HG02623 (cell line): Measurements from ENCODE around the gene KPTN.

Experiments used
- ATAC-seq: cut with Tn5 transposase; IDR thresholded peaks from one replicate; pipeline ENCODE4 v1.9.1; 2021; ENCODE audit warnings: moderate library complexity; ENCODE audit not compliant: unreplicated experiment

Gene KPTN

GRCh38 chr19:47470447-47471195 is 13.4 kb downstream of the KPTN start:
- ATAC-seq, result no peak

GRCh38 chr19:47469719-47470118 is 14.3 kb downstream of the KPTN start:
- no peak for ATAC-seq

- ATAC-seq, result no peak
Observed at GRCh38 chr19:47469363-47469700, 14.7 kb downstream of the KPTN start.

- no peak for ATAC-seq
Observed at GRCh38 chr19:47467914-47468313, 16.1 kb downstream of the KPTN start.

- ATAC-seq, result no peak
Observed at GRCh38 chr19:47465957-47466356, 18.1 kb downstream of the KPTN start.

DNA sequence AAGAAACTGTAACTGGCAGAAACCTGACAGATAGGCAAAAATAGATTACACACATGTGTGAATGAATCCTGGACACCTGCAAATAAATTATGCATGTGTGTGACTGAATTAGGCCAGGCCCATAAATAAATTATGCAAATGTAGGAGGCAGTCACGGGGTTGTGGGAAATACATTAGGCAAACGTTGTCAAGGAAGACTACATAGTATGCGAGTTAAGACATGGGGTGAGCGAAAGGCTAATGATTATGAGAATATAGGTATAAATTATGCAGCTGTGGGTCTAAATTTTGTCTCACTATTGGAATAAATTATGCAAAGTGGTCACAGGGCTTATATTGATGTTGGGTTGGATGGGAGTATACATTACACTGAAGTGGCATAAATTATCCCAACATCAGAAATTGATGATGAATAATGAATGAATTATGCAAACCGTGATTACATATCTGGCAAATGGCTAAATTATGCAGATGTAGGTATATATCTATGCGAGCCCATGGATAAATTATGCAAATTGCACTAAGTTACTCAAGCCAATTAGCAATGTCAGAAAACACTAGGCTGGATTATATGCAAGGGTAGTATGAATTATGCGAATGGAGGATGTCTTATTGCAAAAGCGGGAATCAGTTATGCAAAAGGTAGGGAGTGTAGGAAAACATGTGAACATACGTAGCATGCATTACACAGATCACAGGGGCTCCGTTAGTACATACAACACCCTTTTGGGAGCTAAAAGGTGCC is 19.2 kb downstream of the KPTN start:
- no peak for ATAC-seq

DNA sequence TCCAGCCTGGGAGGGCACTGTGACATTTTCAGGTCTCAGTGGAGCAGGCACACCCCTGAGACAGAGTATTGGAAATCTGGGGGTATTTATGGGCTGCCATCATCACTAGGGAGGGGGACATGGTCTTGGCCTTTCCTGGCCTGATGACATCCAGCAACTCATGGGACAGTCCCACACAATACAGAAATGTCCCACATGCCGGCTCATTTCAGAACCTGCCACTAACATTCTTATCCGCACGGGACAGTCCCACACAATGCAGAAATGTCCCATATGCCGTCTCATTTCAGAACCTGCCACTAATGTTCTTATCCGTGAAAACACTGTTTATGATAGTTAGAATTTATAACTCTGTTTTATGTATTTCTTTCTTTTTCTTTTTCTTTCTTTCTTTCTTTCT is 22.1 kb downstream of the KPTN start:
- no peak for ATAC-seq

- no peak for ATAC-seq
Observed at GRCh38 chr19:47459477-47459876, 24.5 kb downstream of the KPTN start.

DNA sequence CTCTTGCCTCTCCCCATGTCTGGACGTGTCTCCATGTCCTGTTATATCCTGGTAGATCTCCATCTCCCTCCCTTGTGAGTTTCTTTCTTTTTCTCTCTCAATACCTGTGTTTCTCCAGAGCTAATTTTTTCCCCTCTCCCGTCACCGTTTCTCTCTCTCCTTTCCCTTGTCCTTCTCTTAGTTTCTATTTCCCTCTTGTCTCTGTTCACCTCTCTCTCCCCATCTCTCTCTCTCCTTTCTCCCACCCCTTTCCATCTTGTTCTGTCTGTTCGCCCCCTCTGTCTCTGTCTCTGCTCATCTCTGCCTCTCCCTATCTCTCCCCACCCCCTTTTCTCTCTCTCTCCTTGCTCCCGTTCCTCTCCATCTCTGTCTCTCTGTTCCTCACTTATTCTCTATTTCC is 25.3 kb downstream of the KPTN start:
- no peak for ATAC-seq

DNA sequence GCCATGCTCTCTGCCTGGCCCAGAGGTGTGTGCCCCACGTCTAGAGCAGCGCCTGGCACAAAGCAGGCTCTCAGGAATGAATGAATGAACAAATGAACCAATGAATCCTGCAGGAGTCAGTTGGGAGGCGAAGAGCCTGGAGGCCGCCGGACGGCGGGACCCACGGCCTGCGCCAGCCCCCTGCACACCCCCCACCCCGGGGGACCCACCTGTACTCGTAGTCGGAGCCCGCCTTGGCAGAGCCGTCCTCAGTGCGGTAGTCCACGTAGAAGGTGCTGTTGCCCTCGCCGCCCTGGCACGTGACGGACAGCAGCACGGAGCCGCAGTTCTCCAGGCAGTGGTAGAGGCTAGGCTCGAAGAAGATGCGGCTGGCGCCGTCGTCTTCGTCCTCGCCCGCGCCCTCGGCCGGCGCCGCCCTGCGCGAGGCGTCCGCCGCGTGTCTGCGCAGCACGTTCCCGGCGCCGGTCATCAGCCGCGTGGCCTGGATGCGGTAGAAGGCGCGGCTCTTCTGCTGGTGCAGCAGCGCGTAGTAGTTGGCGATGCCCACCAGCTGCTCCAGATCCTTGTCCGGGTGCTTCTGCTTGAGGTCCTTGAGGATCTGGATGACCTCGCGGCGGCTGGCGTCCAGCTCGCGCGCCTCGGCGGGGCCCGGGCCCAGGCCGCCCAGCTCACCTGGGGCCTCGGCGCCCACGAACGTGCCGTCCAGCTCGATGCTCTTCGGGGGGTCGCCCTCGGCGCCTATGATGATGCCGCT is 27.1 kb downstream of the KPTN start:
- ATAC-seq, result no peak

DNA sequence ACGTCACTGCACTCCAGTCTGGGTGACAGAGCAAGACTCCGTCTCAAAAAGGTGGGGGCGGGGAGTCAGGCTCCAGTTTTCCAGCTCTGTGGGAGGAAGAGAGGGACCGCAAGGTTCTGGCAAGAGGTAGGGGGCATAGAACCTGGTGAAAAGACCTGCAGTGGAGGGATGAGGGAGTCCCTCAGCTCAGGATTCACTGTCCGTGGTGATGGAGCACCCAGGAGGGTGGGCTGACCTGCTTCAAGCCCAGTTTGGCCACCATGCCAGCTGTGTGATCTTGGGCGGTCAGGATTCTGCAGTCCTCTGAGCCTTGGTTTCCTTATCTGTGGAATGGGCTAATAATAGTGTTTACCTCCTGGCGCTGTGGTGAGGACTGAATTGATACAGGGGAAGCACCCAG is 33.5 kb downstream of the KPTN start:
- no peak for ATAC-seq

DNA sequence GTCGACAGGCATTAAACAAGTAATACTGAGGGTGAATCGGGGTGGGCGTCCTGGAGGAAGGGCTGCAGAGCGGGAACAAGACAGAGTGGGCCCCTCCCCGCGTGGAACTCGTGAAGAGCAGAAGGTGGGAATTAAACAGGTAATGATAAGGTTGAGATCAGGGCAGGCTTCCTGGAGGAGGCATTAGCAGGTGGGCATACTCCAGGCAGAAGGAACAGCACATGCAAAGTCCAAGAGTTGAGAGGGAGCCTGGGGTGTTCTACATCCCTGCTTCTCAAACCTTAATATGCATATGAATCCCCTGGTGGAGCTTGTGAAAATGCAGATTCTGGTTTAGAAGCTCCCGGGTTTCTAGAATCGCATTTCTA is 35.7 kb downstream of the KPTN start:
- ATAC-seq, result no peak

DNA sequence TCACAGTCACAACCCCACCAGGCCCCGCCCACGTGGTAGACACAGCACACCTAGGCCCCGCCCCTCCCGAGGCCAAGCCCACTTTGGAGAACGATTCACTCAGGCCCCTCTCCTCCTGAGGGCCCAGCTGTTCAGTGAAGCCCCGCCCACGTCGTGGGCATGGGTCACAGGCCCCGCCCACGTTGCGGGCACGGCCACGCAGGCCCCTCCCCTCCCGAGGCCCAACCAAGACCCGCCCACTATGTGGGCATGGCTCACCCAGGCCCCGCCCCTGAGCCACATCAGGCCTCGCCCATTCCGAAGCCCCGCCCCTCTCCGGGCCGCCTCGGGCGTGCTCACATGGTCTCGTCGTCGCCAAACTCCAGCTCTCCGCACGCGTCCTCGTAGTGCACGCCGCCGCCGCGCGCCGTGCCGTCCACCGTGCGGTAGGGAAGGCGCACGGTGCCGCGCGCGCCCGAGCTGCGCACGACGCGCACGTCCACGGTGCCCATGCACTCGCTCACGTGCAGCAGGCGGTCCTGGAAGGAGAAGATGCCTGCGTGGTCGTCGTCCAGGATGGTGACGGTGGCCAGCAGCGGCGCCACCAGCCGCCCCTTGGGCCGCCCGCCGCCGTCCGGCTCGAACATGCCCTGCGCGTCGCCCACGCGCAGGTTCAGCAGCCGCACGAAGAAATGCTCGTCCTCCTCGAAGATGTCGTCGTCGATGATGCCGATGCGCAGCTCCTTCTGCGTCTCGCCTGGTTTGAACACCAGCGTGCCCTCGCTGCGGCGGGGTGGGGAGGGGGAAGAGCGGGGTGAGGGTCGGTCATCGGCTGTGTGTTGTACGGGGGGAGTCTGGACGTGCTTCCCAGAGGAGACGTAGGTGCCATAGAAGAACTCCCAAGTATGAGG is 36.3 kb downstream of the KPTN start:
- no peak for ATAC-seq

DNA sequence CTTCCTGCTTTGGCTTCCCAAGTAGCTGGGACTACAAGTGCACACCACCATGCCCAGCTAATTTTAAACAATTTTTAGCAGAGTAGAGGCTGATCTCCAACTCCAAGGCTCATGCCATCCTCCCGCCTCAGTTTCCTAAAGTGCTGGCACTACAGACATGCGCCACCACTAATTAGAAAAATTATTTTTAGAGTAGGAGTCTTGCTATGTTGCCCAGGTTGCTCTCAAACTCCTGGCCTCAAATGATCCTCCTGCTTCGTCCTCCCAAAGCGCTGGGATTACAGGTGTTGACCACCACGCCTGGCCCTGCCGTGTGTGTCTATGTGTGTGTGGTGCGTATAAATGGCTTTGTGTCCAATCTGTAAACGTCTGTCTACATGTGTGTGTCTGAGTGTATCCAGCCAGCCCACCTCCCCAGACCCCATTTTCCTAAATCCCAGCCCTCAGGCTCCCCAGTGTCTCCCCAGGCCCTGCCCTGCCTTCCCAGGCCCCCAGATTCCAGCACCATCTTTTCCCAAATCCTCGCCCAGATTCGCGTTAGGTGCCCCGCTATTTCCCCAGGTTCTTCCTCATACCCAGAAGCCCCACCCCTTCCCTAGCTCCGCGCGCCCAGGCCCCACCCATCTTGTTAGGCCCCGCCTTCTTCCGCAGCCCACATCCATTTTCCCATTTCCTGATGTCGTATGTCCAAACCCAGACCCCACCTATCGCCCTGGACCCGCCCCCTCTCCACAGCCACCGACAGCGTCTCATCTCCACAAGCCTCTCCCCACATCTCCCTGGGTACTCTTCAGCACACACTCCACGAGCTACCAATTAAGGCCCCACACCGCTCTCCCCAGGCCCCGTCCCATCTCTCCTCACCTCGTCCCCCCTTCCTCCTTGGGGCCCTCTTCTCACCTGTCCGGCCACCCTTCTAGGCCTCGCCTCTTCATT is 37.2 kb downstream of the KPTN start:
- ATAC-seq, result no peak

DNA sequence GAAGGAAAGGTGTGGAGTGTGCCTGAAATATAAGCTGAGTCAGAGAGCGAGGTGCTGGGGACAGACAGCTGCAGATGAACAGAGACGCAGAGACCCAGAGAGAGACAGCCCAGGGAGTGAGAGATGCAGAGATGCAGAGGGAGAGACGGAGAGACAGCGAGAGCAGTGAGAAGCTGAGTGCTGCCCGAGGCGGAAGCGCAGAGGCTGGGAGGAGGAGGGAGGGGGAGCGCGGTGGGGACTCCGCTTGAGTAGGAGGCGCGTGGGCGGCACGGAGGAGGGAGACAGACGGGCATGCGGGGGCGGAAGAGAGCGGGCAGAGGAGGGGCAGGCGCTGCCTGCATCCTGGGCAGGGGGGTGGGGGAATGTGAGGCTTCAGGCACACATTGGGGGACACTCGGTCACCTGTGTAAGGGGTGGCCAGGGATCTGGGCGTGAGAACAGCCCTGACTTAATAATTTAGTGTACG is 38.0 kb downstream of the KPTN start:
- no peak for ATAC-seq

DNA sequence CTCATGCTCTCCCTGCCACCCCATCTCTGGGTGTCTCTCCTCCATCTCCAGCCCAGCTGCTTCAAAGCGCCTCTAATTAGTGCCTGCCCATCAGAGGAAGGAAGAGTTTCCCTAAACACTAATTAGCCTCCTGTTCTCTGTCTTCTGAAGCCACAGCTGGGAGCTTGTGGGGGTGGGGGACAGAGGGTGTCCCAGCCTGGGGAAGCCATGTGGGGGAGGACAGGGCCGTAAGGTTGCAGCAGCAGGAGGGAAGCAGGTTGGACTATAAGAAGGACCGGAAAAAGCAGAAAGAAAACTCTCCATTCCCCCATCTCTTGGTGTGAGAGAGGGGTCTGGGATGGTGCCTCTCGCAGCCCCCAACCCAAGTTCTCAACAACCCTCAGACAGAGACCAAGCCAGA is 38.5 kb downstream of the KPTN start:
- ATAC-seq, result no peak

- no peak for ATAC-seq
Observed at GRCh38 chr19:47444388-47444821, 39.6 kb downstream of the KPTN start.

DNA sequence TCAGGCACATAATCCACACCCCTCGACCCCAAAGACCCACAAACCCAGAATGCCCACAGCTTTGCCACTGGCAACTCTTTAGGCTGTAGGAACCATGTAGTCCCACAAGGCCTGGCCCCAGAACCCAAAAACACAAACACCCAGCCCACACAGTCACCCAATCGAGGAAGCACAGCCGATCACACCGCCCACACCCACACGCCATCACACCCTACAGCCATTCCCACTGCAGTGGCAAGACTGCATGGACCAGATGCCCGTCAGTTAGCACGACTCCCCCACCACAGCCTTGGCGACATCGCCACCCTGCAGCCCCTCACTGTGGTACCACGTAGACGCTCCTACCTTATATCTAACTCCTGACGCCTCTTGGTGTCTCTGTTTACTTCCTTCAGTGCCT is 40.7 kb downstream of the KPTN start:
- ATAC-seq, result no peak

DNA sequence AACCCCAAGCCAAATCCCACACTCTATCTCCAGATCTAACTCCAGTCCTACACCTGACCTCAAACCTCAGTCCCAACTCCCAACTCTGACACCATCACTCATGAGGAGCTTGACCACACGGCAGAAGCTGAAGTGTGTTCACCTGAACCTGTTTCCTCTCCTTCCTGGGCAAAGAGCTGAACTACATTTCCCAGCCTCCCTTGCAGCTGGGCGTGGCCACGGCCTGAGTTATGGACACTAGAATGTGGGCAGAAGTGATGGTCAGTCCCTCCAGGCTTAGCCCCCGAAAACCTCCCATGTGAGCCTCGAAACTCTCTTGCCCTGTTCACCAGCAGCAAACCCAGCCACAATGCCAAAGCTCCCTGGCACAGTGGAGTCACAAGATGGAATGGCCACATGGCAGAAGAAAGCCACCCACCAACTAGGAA is 45.2 kb downstream of the KPTN start:
- ATAC-seq, result no peak

DNA sequence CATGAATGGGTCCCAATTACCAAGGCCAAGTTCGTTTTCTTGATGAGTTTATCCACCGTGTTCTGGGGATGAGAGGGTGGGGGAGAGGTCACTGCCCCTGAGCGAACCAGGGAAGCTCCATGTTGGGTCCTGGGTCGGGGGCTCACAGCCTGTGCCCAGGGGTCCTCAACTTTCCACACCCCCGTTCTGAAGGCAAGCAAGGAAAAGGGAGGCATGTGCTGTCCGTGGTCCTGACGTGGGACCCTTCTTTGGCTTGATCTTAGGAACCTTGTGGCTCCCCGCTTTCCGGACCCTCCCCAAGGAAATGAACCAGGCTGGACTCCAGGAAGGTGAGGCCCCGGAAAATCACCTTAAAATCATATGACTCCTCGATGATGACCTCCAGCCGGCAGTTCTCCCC is 46.5 kb downstream of the KPTN start:
- ATAC-seq, result no peak
